ENCODE data around the gene NTNG1.
"Not testable (repeated sequence)": the region's sequence is repeated elsewhere in the genome, so short reads cannot be mapped to it uniquely, and the experiment has no call there.

The NTNG1 gene

GRCh38 chr1:107231291-107231690 is 90.5 kb downstream of the NTNG1 start:
- Histone ChIP-seq H3K27me3 (ENCODE audit: insufficient read depth, low read length, poor library complexity) (no peaks in the 10 kb centered on the region), H3K36me3 (ENCODE audit: insufficient read depth, low read length) (no peaks in the 10 kb centered on the region), H3K9me3 (ENCODE audit: insufficient read depth, low read length, severe bottlenecking) (no peaks in the 10 kb centered on the region), H3K4me1 (ENCODE audit: insufficient read depth, low read length) (peaks cover 10% of the 10 kb centered on the region), H3K27ac (ENCODE audit: low read length) (no peak overlapping the region), H3K4me2 (ENCODE audit: insufficient read depth, low read length) (no peak overlapping the region), H4K20me1 (ENCODE audit: insufficient read depth, low read length) (no peaks in the 10 kb centered on the region), H3K79me2 (ENCODE audit: insufficient read depth, low read length) (no peaks in the 10 kb centered on the region), H3K4me3 (ENCODE audit: low read depth in 1 of 2, low read length in 2 of 2) (no peak overlapping the region), H2AFZ (ENCODE audit: low read depth, low read length) (no peak overlapping the region), H3K9ac (ENCODE audit: low read depth, low read length) (no peak overlapping the region)
- DNase-seq: no peak
- no peak for ATAC-seq (ENCODE audit: insufficient read depth, low read depth)
- TF ChIP-seq EZH2 (IDR thresholded peaks at IDR 0.05; ENCODE audit: borderline replicate concordance, low read depth, low read length, severe bottlenecking): no peak
- TF ChIP-seq, protein P1, sequence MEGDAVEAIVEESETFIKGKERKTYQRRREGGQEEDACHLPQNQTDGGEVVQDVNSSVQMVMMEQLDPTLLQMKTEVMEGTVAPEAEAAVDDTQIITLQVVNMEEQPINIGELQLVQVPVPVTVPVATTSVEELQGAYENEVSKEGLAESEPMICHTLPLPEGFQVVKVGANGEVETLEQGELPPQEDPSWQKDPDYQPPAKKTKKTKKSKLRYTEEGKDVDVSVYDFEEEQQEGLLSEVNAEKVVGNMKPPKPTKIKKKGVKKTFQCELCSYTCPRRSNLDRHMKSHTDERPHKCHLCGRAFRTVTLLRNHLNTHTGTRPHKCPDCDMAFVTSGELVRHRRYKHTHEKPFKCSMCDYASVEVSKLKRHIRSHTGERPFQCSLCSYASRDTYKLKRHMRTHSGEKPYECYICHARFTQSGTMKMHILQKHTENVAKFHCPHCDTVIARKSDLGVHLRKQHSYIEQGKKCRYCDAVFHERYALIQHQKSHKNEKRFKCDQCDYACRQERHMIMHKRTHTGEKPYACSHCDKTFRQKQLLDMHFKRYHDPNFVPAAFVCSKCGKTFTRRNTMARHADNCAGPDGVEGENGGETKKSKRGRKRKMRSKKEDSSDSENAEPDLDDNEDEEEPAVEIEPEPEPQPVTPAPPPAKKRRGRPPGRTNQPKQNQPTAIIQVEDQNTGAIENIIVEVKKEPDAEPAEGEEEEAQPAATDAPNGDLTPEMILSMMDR (IDR thresholded peaks at IDR 0.05; ENCODE audit: borderline replicate concordance, extremely low read depth, low read length, poor library complexity, severe bottlenecking): no peak

DNA sequence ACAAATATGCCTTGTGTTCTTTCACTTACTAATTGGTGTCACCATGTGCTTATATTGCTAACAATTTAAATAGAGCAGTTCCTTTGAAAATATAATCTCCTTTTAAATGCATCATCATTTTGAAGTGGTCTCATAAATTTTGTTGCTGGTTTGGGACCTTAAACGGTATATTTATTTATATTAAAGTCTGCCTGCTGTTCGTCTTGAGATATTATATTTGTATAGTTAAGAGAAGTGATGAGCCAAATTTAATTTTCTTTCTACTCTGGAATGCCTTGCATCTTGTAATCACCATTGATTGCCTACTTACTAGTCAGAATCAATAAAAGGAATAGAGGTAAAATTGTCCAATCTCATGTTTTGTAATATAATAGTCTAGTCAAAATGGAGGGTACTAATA is 91.6 kb downstream of the NTNG1 start:
- ATAC-seq (ENCODE audit: insufficient read depth, low read depth) (no peak), DNase-seq (no peak)
- Histone ChIP-seq H3K36me3 (ENCODE audit: insufficient read depth, low read length) (no peaks in the 10 kb centered on the region), H2AFZ (ENCODE audit: low read depth, low read length) (no peak overlapping the region), H3K4me3 (ENCODE audit: low read depth in 1 of 2, low read length in 2 of 2) (no peak overlapping the region), H3K4me1 (ENCODE audit: insufficient read depth, low read length) (peaks cover 10% of the 10 kb centered on the region), H3K4me2 (ENCODE audit: insufficient read depth, low read length) (no peak overlapping the region), H3K27me3 (ENCODE audit: insufficient read depth, low read length, poor library complexity) (no peaks in the 10 kb centered on the region), H3K9ac (ENCODE audit: low read depth, low read length) (no peak overlapping the region), H3K9me3 (ENCODE audit: insufficient read depth, low read length, severe bottlenecking) (peaks cover 4% of the 10 kb centered on the region), H4K20me1 (ENCODE audit: insufficient read depth, low read length) (no peaks in the 10 kb centered on the region), H3K27ac (ENCODE audit: low read length) (no peak overlapping the region), H3K79me2 (ENCODE audit: insufficient read depth, low read length) (no peaks in the 10 kb centered on the region)
- no peak for TF ChIP-seq EZH2 (IDR thresholded peaks at IDR 0.05; ENCODE audit: borderline replicate concordance, low read depth, low read length, severe bottlenecking)
- TF ChIP-seq, protein P1 (IDR thresholded peaks at IDR 0.05; ENCODE audit: borderline replicate concordance, extremely low read depth, low read length, poor library complexity, severe bottlenecking): no peak

GRCh38 chr1:107236760-107237159 is 95.9 kb downstream of the NTNG1 start:
- not testable (repeated sequence) for H3K4me2 ChIP-seq (ENCODE audit: insufficient read depth, low read length); H2AFZ ChIP-seq (ENCODE audit: low read depth, low read length); ATAC-seq (ENCODE audit: insufficient read depth, low read depth); H3K4me1 ChIP-seq (ENCODE audit: insufficient read depth, low read length); H3K4me3 ChIP-seq (ENCODE audit: low read depth in 1 of 2, low read length in 2 of 2); H3K36me3 ChIP-seq (ENCODE audit: insufficient read depth, low read length); H3K27ac ChIP-seq (ENCODE audit: low read length); H4K20me1 ChIP-seq (ENCODE audit: insufficient read depth, low read length); DNase-seq; H3K79me2 ChIP-seq (ENCODE audit: insufficient read depth, low read length); H3K27me3 ChIP-seq (ENCODE audit: insufficient read depth, low read length, poor library complexity); H3K9ac ChIP-seq (ENCODE audit: low read depth, low read length)
- peaks cover 14% of the 10 kb centered on the region for H3K9me3 ChIP-seq (ENCODE audit: insufficient read depth, low read length, severe bottlenecking)

- H3K9me3 ChIP-seq (ENCODE audit: insufficient read depth, low read length, severe bottlenecking): peaks cover 4% of the 10 kb centered on the region
- peak; percentile 75 for ATAC-seq (ENCODE audit: insufficient read depth, low read depth)
Measured at GRCh38 chr1:107243461-107243860, 102.6 kb downstream of the NTNG1 start.

More at GRCh38 chr1:107243461-107243860, 102.6 kb downstream of the NTNG1 start:
- no peak overlapping the region for H3K4me2 ChIP-seq (ENCODE audit: insufficient read depth, low read length)
- H3K4me1 ChIP-seq (ENCODE audit: insufficient read depth, low read length): peaks cover 60% of the 10 kb centered on the region
- H3K9ac ChIP-seq (ENCODE audit: low read depth, low read length): no peak overlapping the region
- no peak overlapping the region for H2AFZ ChIP-seq (ENCODE audit: low read depth, low read length)
- TF ChIP-seq EZH2 (IDR thresholded peaks at IDR 0.05; ENCODE audit: borderline replicate concordance, low read depth, low read length, severe bottlenecking): no peak
- TF ChIP-seq, protein P1 (IDR thresholded peaks at IDR 0.05; ENCODE audit: borderline replicate concordance, extremely low read depth, low read length, poor library complexity, severe bottlenecking): no peak
- peak; percentile 62 for DNase-seq
- H3K27ac ChIP-seq (ENCODE audit: low read length): no peak overlapping the region
- no peak overlapping the region for H3K4me3 ChIP-seq (ENCODE audit: low read depth in 1 of 2, low read length in 2 of 2)
- H3K36me3 ChIP-seq (ENCODE audit: insufficient read depth, low read length): no peaks in the 10 kb centered on the region
- no peaks in the 10 kb centered on the region for H3K27me3 ChIP-seq (ENCODE audit: insufficient read depth, low read length, poor library complexity)
- H4K20me1 ChIP-seq (ENCODE audit: insufficient read depth, low read length): no peaks in the 10 kb centered on the region
- H3K79me2 ChIP-seq (ENCODE audit: insufficient read depth, low read length): no peaks in the 10 kb centered on the region

Measured in DND-41 (cell line).